Activated CD4-positive, alpha-beta T cell treated with anti-CD3 and anti-CD28 coated beads, Interleukin-2, amount 50 U/mL, for 48 hours (primary cell): Measurements from ENCODE around the gene EPB41L1.

Experiments used
- DNase-seq, 2 experiments: peaks; one replicate each; pipeline ENCODE4 v3.0.0-alpha.2; 2020

EPB41L1 gene

GRCh38 chr20:36264426-36265246, 110.1 kb downstream of the EPB41L1 start:
- DNase-seq = no peak

GRCh38 chr20:36266189-36266588, 111.6 kb downstream of the EPB41L1 start:
- no peak for DNase-seq

GRCh38 chr20:36267605-36268381, 113.3 kb downstream of the EPB41L1 start:
- no peak for DNase-seq

- DNase-seq = no peak
Observed at GRCh38 chr20:36268440-36269342, 114.2 kb downstream of the EPB41L1 start.

GRCh38 chr20:36269507-36269906, 115.0 kb downstream of the EPB41L1 start:
- DNase-seq = no peak

- DNase-seq = no peak
Observed at GRCh38 chr20:36270744-36271638, 116.5 kb downstream of the EPB41L1 start.

- no peak for DNase-seq
Observed at GRCh38 chr20:36271639-36272546, 117.4 kb downstream of the EPB41L1 start.

- DNase-seq = no peak
Observed at GRCh38 chr20:36272547-36273220, 118.1 kb downstream of the EPB41L1 start.

GRCh38 chr20:36273414-36274180, 119.1 kb downstream of the EPB41L1 start:
- peak in 1 of 2 experiments; percentile 23 for DNase-seq

GRCh38 chr20:36274181-36274841, 119.8 kb downstream of the EPB41L1 start:
- DNase-seq = no peak

- no peak for DNase-seq
Observed at GRCh38 chr20:36275011-36275410, 120.5 kb downstream of the EPB41L1 start.

- DNase-seq = no peak
Observed at GRCh38 chr20:36275441-36276189, 121.1 kb downstream of the EPB41L1 start.

GRCh38 chr20:36277546-36277945, 123.0 kb downstream of the EPB41L1 start:
- no peak for DNase-seq

- no peak for DNase-seq
Observed at GRCh38 chr20:36279362-36279761, 124.8 kb downstream of the EPB41L1 start.

GRCh38 chr20:36279776-36280175, 125.2 kb downstream of the EPB41L1 start:
- DNase-seq = no peak

GRCh38 chr20:36281785-36282380, 127.3 kb downstream of the EPB41L1 start:
- no peak for DNase-seq
